Measurements from ENCODE around the gene POLD4.

POLD4 gene

DNA sequence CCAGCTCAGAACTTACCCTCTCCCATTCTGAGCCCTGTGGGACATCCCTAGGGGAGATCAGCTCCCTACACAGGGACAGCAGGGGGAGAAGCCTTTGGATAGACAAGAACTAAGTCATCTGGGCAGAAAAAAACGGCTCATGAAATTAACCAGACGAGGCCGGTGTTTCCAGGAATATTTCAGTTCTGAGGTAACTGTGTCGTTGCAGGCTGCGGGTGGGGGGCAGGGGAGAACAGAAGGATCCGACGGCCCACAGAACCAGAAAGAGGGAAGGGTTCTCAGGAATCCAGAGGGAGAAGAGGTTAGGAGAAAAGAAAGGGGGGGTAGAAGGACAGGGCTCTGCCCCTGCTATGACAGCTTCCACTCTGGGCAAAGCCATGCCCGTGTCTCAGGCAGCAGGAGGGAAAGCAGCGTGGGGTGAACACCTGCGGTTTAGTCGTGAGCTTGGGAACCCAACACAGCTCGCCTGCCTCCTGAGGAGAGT is 16.5 kb upstream of the POLD4 start:
- WGBS (ENCODE audit: extremely low coverage, insufficient coverage, insufficient read length), result no CpG with 5 or more reads among the region's 12 CpGs

DNA sequence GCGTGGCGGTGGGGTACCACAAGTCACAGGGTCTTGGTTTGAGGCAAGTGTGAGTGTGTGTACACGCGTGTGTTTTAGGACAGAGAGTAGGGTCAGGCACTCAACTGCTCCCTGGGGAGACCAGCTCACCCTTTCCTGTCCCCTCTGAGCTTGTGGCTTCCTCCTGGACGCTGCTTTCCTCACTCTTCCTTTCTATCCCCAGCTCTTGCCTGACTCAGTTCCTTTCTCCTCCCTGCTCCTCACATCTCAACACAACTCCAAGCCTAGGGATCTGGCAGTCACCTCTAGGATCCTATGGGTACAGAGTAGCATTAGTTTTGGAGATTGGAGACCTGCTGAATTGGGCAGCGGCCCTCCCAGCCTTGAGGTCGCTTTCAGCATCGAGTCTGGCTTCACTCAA is 15.9 kb upstream of the POLD4 start:
- peak overlapping the region; percentile 46 for H2AK5ac ChIP-seq (ENCODE audit: low read length)
- DNase-seq, result no peak
- H4K12ac ChIP-seq (ENCODE audit: low read depth, low read length), result no peak overlapping the region
- H3K4me3 ChIP-seq (ENCODE audit: low read depth, low read length), result no peak overlapping the region
- H3K9me3 ChIP-seq (ENCODE audit: insufficient read depth, low read depth, low read length), result peaks cover 4% of the 10 kb centered on the region
- no peaks in the 10 kb centered on the region for H3K27me3 ChIP-seq (ENCODE audit: insufficient read depth, low read length)
- peaks cover 31 to 32% of the 10 kb centered on the region in 2 experiments for H3K4me1 ChIP-seq (ENCODE audit: control insufficient read depth in 1 of 2, insufficient read depth in 2 of 2, low read length in 2 of 2)
- H3K36me3 ChIP-seq (ENCODE audit: control insufficient read depth in 1 of 2, insufficient read depth in 2 of 2, low read length in 2 of 2), result peaks cover 4 to 9% of the 10 kb centered on the region in 2 experiments
- peak overlapping the region; percentile 47 for H2BK12ac ChIP-seq (ENCODE audit: low read length)
- no CpG with 5 or more reads among the region's 8 CpGs for WGBS (ENCODE audit: extremely low coverage, insufficient coverage, insufficient read length)
- H2BK5ac ChIP-seq (ENCODE audit: low read depth, low read length, poor library complexity), result no peak overlapping the region
- no peak overlapping the region for H3K4ac ChIP-seq (ENCODE audit: low read depth, low read length)
- no peak overlapping the region for H3K23ac ChIP-seq (ENCODE audit: low read length)
- H3K79me1 ChIP-seq (ENCODE audit: low read length), result peaks cover 23% of the 10 kb centered on the region
- H2BK120ac ChIP-seq (ENCODE audit: insufficient read depth, low read length, poor library complexity), result peak overlapping the region; percentile 33
- peak overlapping the region; percentile 60 for H3K14ac ChIP-seq (ENCODE audit: low read length)
- H3K18ac ChIP-seq (ENCODE audit: low read length), result peak overlapping the region; percentile 39
- peak overlapping the region; percentile 75 for H3K27ac ChIP-seq (ENCODE audit: low read depth, low read length)
- peak overlapping the region; percentile 28 for H4K91ac ChIP-seq (ENCODE audit: low read depth, low read length)
- peak overlapping the region; percentile 15 for H4K8ac ChIP-seq (ENCODE audit: low read depth, low read length)
- peaks cover 5% of the 10 kb centered on the region for H3K79me2 ChIP-seq (ENCODE audit: control insufficient read depth, insufficient read depth, low read length, poor library complexity)
- no peak overlapping the region for H2AFZ ChIP-seq (ENCODE audit: insufficient read depth, low read length, poor library complexity)
- H3K4me2 ChIP-seq (ENCODE audit: low read length), result no peak overlapping the region
- H3K9ac ChIP-seq (ENCODE audit: low read length), result no peak overlapping the region

More for the DNA sequence above, 16.5 kb upstream of the POLD4 start:
- H3K27ac ChIP-seq (ENCODE audit: low read depth, low read length), result peak overlapping the region; percentile 75
- H3K4me2 ChIP-seq (ENCODE audit: low read length), result peak overlapping the region; percentile 52
- H3K36me3 ChIP-seq (ENCODE audit: control insufficient read depth in 1 of 2, insufficient read depth in 2 of 2, low read length in 2 of 2), result peaks cover 1 to 3% of the 10 kb centered on the region in 2 experiments
- no peak overlapping the region for H3K23ac ChIP-seq (ENCODE audit: low read length)
- peaks cover 2% of the 10 kb centered on the region for H3K9me3 ChIP-seq (ENCODE audit: insufficient read depth, low read depth, low read length)
- no peak overlapping the region for H3K4me3 ChIP-seq (ENCODE audit: low read depth, low read length)
- no peaks in the 10 kb centered on the region for H3K27me3 ChIP-seq (ENCODE audit: insufficient read depth, low read length)
- peak overlapping the region; percentile 33 for H2BK120ac ChIP-seq (ENCODE audit: insufficient read depth, low read length, poor library complexity)
- H3K14ac ChIP-seq (ENCODE audit: low read length), result no peak overlapping the region
- H4K8ac ChIP-seq (ENCODE audit: low read depth, low read length), result no peak overlapping the region
- peak; percentile 59 to 69 for DNase-seq
- H3K9ac ChIP-seq (ENCODE audit: low read length), result peak overlapping the region; percentile 28
- H3K18ac ChIP-seq (ENCODE audit: low read length), result peak overlapping the region; percentile 39
- peaks cover 26% of the 10 kb centered on the region for H3K79me1 ChIP-seq (ENCODE audit: low read length)
- H4K91ac ChIP-seq (ENCODE audit: low read depth, low read length), result peak overlapping the region; percentile 28
- peak overlapping the region; percentile 23 for H2BK12ac ChIP-seq (ENCODE audit: low read length)
- no peak overlapping the region for H4K12ac ChIP-seq (ENCODE audit: low read depth, low read length)
- H2BK5ac ChIP-seq (ENCODE audit: low read depth, low read length, poor library complexity), result peak overlapping the region; percentile 4
- H3K4me1 ChIP-seq (ENCODE audit: control insufficient read depth in 1 of 2, insufficient read depth in 2 of 2, low read length in 2 of 2), result peaks cover 36 to 38% of the 10 kb centered on the region in 2 experiments
- no peak overlapping the region for H3K4ac ChIP-seq (ENCODE audit: low read depth, low read length)
- peak overlapping the region; percentile 46 for H2AK5ac ChIP-seq (ENCODE audit: low read length)
- no peak overlapping the region for H2AFZ ChIP-seq (ENCODE audit: insufficient read depth, low read length, poor library complexity)
- H3K79me2 ChIP-seq (ENCODE audit: control insufficient read depth, insufficient read depth, low read length, poor library complexity), result peaks cover 5% of the 10 kb centered on the region

DNA sequence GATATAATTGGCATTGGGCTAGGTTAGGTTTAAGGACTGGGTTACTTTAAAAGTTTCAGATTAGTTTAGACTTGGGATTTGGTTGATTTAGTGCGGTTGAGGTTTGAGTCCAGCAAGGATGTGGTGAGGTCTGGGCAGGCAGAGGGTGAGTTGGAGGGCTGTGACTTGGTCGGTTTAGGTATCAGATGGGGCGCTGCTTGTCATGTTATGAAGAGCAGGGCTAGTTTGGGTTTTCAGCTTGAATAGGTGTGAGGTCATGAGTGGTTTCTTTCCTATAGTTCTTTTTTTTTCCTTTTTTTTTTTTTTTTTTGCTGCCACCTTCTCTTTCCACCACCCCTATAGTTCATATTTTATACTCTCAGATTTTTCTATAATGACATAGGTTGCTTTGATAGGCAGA is 15.3 kb upstream of the POLD4 start:
- DNase-seq, result no peak
- Histone ChIP-seq H2AK5ac (ENCODE audit: low read length) (no peak overlapping the region), H2BK5ac (ENCODE audit: low read depth, low read length, poor library complexity) (no peak overlapping the region), H2BK120ac (ENCODE audit: insufficient read depth, low read length, poor library complexity) (no peak overlapping the region), H3K14ac (ENCODE audit: low read length) (no peak overlapping the region), H3K27me3 (ENCODE audit: insufficient read depth, low read length) (no peaks in the 10 kb centered on the region), H3K9ac (ENCODE audit: low read length) (no peak overlapping the region), H3K27ac (ENCODE audit: low read depth, low read length) (no peak overlapping the region), H3K79me1 (ENCODE audit: low read length) (peaks cover 18% of the 10 kb centered on the region), H2AFZ (ENCODE audit: insufficient read depth, low read length, poor library complexity) (no peak overlapping the region), H3K23ac (ENCODE audit: low read length) (no peak overlapping the region), H3K4ac (ENCODE audit: low read depth, low read length) (no peak overlapping the region), H4K12ac (ENCODE audit: low read depth, low read length) (no peak overlapping the region), H4K8ac (ENCODE audit: low read depth, low read length) (no peak overlapping the region), H3K4me1 (ENCODE audit: control insufficient read depth in 1 of 2, insufficient read depth in 2 of 2, low read length in 2 of 2) (peaks cover 30 to 31% of the 10 kb centered on the region in 2 experiments), H4K91ac (ENCODE audit: low read depth, low read length) (no peak overlapping the region), H3K9me3 (ENCODE audit: insufficient read depth, low read depth, low read length) (peaks cover 4% of the 10 kb centered on the region), H3K4me2 (ENCODE audit: low read length) (no peak overlapping the region), H3K18ac (ENCODE audit: low read length) (no peak overlapping the region), H3K36me3 (ENCODE audit: control insufficient read depth in 1 of 2, insufficient read depth in 2 of 2, low read length in 2 of 2) (peaks cover 4 to 9% of the 10 kb centered on the region in 2 experiments), H3K4me3 (ENCODE audit: low read depth, low read length) (no peak overlapping the region), H2BK12ac (ENCODE audit: low read length) (no peak overlapping the region), H3K79me2 (ENCODE audit: control insufficient read depth, insufficient read depth, low read length, poor library complexity) (peaks cover 5% of the 10 kb centered on the region)
- 100% methylated on average over 1 of the region's 3 CpGs for WGBS (ENCODE audit: extremely low coverage, insufficient coverage, insufficient read length)

DNA sequence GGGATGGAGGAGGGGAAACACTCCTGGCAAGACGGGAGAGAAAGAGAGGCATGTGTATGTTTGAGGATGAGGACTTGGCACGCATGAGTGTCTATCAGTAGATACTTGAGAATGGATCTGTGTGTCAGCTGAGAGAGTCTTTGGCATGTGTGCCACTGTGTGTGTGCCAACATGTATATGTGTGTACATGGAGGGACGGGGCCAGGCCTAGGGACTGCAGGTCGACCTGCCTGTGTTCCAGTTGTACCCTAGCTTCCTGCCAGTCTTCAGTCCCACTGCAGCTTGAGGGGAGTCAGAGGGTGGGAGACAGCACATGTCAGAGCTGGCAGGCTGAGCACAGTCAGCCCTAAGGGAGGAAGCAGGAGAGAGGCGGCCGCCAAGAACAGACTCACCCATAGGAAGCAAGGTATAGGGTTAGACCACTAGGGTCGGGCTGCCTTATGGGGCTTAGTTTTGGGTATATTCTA is 14.4 kb upstream of the POLD4 start:
- Histone ChIP-seq H3K27ac (ENCODE audit: low read depth, low read length) (no peak overlapping the region), H3K4me2 (ENCODE audit: low read length) (no peak overlapping the region), H2BK12ac (ENCODE audit: low read length) (no peak overlapping the region), H2BK120ac (ENCODE audit: insufficient read depth, low read length, poor library complexity) (no peak overlapping the region), H4K91ac (ENCODE audit: low read depth, low read length) (no peak overlapping the region), H3K79me2 (ENCODE audit: control insufficient read depth, insufficient read depth, low read length, poor library complexity) (peaks cover 2% of the 10 kb centered on the region), H2BK5ac (ENCODE audit: low read depth, low read length, poor library complexity) (no peak overlapping the region), H4K8ac (ENCODE audit: low read depth, low read length) (no peak overlapping the region), H3K14ac (ENCODE audit: low read length) (no peak overlapping the region), H3K9me3 (ENCODE audit: insufficient read depth, low read depth, low read length) (peaks cover 4% of the 10 kb centered on the region), H2AFZ (ENCODE audit: insufficient read depth, low read length, poor library complexity) (no peak overlapping the region), H3K79me1 (ENCODE audit: low read length) (peaks cover 12% of the 10 kb centered on the region), H3K27me3 (ENCODE audit: insufficient read depth, low read length) (no peaks in the 10 kb centered on the region), H3K9ac (ENCODE audit: low read length) (no peak overlapping the region), H3K18ac (ENCODE audit: low read length) (no peak overlapping the region), H4K12ac (ENCODE audit: low read depth, low read length) (no peak overlapping the region), H3K23ac (ENCODE audit: low read length) (no peak overlapping the region), H2AK5ac (ENCODE audit: low read length) (no peak overlapping the region), H3K36me3 (ENCODE audit: control insufficient read depth in 1 of 2, insufficient read depth in 2 of 2, low read length in 2 of 2) (peaks cover 4 to 9% of the 10 kb centered on the region in 2 experiments), H3K4ac (ENCODE audit: low read depth, low read length) (no peak overlapping the region), H3K4me1 (ENCODE audit: control insufficient read depth in 1 of 2, insufficient read depth in 2 of 2, low read length in 2 of 2) (peaks cover 30 to 31% of the 10 kb centered on the region in 2 experiments), H3K4me3 (ENCODE audit: low read depth, low read length) (no peak overlapping the region)
- no peak for DNase-seq
- WGBS (ENCODE audit: extremely low coverage, insufficient coverage, insufficient read length), result no CpG with 5 or more reads among the region's 7 CpGs

Measured in trophoblast cell (in vitro differentiated cells and primary cell).